GM20000 (cell line): ENCODE results near the gene SPDYE3.
A peak's percentile ranks its signal among the peaks of the same experiment; 100 is the strongest.
"Not testable (repeated sequence)": the region's sequence is repeated elsewhere in the genome, so short reads cannot be mapped to it uniquely, and the experiment has no call there.

ENCODE experiments used
- DNase-seq: peaks from one replicate; pipeline ENCODE4 v3.0.0; 2012; ENCODE audit warnings: low spot score
- TF ChIP-seq, protein P1 (sequence below): IDR thresholded peaks from 2 replicates; pipeline ENCODE4 v1.5.1; 2012; ENCODE audit warnings: mild to moderate bottlenecking, control low read depth; ENCODE audit errors: extremely low read depth, missing control alignments

SPDYE3 gene

DNA sequence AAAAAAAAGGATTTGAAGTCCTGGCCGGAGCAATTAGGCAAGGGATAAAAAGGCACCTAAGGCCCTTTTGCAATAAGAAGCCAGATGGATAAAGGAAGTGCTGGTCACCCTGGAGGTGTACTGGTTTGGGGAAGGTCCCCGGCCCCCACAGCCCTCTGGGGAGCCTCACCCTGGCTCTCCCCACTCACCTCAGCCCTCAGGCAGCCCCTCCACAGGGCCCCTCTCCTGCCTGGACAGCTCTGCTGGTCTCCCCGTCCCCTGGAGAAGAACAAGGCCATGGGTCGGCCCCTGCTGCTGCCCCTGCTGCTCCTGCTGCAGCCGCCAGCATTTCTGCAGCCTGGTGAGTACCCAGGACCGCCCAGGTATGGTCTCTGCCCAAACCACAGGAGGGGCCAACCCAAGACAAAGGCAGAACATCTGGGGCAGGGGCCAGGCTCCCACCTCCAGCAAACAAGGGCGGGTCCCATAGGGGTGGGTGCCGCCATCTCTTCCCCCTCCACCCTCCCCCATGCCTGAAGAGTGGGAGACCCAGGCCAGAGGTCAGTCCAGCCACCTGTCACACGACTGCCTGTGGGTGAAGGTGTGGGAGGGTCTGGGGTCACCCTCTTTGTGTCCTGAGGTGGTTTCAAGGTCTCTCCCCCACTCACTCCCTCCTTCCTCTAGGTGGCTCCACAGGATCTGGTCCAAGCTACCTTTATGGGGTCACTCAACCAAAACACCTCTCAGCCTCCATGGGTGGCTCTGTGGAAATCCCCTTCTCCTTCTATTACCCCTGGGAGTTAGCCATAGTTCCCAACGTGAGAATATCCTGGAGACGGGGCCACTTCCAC lies 50.7 kb downstream of the SPDYE3 start, which contains the start of gene PILRB:
Gene PILRB, plus strand, starts transcription at position 91 of the 830 bp plus-strand sequence. Its CDS starts 186 bp downstream, at position 277.
- no peak for DNase-seq
- TF ChIP-seq, protein P1, sequence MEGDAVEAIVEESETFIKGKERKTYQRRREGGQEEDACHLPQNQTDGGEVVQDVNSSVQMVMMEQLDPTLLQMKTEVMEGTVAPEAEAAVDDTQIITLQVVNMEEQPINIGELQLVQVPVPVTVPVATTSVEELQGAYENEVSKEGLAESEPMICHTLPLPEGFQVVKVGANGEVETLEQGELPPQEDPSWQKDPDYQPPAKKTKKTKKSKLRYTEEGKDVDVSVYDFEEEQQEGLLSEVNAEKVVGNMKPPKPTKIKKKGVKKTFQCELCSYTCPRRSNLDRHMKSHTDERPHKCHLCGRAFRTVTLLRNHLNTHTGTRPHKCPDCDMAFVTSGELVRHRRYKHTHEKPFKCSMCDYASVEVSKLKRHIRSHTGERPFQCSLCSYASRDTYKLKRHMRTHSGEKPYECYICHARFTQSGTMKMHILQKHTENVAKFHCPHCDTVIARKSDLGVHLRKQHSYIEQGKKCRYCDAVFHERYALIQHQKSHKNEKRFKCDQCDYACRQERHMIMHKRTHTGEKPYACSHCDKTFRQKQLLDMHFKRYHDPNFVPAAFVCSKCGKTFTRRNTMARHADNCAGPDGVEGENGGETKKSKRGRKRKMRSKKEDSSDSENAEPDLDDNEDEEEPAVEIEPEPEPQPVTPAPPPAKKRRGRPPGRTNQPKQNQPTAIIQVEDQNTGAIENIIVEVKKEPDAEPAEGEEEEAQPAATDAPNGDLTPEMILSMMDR: peak; percentile 24

DNA sequence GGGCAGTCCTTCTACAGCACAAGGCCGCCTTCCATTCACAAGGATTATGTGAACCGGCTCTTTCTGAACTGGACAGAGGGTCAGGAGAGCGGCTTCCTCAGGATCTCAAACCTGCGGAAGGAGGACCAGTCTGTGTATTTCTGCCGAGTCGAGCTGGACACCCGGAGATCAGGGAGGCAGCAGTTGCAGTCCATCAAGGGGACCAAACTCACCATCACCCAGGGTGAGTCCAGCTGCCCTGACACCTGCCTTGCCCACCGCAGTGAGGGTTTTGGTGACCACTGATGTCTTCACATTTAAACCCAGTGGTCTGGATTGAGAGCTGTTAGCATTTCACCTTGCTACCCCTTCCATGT lies 51.3 kb downstream of the SPDYE3 start:
- no peak for DNase-seq
- TF ChIP-seq, protein P1: no peak

DNA sequence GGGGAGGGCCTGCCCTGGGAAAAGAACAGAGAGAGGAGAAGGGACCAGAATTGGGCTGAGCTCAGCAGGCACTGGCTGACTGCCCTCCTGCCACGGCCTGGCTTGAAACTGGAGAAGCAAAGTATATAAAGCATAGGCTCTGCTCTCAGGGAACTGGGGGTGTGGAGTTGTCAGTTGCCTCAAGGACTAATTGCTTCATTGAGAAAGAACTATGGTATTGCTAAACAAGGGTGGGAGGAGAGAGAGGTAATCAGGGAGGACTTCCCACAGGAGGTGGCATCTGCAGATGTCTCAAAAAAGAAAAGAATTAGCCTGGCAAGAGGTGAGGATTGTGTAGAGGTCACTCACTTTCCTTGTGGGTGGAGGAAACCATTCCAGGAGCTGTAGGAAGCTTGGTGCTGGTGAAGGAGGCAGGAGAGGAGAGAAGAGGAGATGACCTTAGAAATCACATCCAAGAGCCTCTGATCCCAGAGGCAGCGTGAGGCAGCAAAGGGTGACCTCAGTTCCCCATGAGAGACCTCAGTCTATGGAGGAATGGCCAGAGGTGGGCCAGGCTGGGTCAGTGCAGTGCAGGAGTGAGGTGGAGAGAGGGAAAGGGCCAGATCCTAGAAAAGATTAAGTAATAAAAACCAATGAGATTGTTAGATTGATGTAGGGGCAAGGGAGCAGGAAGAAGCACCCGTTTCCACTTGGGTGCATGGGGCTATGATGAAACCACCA lies 52.8 kb downstream of the SPDYE3 start:
- TF ChIP-seq, protein P1: no peak

DNA sequence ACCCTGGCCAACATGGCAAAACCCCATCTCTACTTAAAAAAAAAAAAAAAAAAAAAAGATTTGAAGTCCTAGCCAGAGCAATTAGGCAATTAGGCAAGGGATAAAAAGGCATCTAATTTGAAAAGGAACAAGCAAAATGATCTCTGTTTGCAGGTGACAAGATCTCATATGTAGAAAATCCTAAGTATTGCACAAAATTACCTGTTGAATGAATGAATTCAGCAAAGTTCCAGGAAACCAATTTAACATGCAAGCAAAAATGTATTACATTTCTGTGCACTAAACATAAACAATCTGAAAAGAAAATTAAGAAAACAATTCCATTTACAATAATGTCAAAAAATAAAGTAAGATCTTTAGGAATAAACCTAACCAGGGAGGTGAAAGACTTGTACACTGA lies 55.6 kb downstream of the SPDYE3 start:
- TF ChIP-seq, protein P1: no peak
- DNase-seq: no peak

More for the DNA sequence above, 52.8 kb downstream of the SPDYE3 start:
- no peak for DNase-seq

DNA sequence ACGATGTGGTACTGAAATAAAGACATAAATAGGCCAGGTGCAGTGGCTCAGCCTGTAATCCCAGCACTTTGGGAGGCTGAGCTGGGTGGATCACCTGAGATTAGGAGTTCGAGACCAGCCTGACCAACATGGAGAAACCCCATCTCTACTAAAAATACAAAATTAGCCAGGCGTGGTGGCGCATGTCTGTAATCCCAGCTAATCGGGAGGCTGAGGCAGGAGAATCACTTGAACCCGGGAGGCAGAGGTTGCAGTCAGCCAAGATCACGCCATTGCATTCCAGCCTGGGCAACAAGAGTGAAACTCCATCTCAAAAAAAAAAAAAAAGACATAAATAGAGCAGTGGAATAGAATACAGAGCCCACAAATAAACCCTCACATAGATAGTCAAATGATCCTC lies 56.3 kb downstream of the SPDYE3 start:
- not testable (repeated sequence) for DNase-seq

DNA sequence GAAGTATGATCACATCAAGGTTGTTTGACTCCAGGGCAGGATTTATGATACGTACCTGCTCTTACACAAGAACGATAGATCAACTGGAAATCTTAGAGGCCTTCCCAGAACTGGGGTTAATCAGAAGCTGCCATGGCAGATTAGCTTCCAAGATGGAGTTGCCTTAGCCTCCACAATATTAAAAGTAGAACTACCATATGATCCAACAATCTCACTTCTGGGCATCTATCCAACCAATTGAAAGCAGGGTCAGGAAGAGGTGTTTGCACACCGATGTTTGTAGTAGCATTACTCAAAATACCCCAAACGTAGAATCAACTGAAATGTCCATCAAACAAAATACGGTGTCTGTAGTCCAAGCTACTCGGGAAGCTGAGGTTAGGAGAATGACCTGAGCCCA lies 57.0 kb downstream of the SPDYE3 start:
- TF ChIP-seq, protein P1: no peak
- no peak for DNase-seq

DNA sequence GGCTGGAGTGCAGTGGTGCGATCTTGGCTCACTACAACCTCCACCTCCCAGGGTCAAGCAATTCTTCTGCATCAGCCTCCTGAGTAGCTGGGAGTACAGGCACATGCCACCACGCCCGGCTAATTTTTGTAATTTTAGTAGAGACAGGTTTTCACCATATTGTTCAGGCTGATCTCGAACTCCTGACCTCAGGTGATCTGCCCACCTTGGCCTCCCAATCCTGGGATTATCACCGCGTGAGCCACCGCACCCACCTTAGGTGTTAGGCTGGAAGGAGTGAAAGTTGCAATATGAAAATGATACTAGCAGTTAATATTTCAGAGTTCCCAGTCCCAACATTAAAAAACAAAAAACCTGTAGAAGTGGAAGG lies 58.5 kb downstream of the SPDYE3 start:
- DNase-seq: not testable (repeated sequence)

DNA sequence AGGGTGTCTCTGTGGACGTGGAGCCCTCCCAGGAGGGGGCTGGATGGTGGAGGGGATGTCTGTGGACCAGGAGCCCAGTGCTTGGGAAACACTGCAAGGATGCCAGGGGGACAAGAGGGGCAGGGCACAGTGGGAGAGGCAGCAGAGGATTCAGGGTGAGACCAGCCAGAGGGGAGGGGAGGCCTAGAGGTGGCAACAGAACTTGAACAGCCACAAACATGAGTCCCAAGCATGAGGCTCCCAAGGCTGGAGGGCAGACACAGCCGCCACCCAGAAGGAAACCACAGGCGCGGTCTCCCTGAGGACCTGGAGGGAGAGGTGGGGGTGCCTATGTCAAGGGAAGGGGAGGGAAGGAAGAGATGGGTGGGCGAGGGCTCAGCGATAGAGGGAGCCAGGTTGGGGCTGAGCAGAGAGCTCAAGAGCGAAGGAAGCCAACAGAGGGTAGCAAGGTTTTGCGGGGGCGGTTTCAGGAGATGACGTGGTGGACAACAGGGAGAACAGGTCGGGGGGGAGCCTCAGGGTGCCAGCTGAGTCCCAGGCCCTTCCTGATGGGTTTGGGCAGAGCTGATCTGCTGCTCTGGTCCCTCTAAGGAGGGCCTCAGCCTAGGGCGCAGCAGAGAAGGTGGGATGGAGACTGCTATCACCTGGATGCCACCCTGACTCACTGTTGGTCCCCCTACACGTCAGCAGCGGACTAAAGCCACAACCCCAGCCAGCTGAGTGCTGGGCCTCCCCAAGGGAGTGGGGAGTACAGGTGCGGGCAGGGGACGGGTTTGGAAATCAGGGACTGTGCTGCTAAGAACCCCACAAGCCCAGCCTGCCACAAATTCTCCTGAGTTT lies 59.1 kb downstream of the SPDYE3 start:
- TF ChIP-seq, protein P1: no peak
- peak; percentile 65 for DNase-seq
